NCI-H2171 treated with DMSO at 0.1 percent for 48 hours (cell line): ENCODE measurements around the gene AOC3.
"Not testable (repeated sequence)": the region's sequence is repeated elsewhere in the genome, so short reads cannot be mapped to it uniquely, and the experiment has no call there.

Experiments used
- DNase-seq: peaks from one replicate; lab custom pipeline; 2025; lab: John Stamatoyannopoulos, UW

Gene AOC3

DNA sequence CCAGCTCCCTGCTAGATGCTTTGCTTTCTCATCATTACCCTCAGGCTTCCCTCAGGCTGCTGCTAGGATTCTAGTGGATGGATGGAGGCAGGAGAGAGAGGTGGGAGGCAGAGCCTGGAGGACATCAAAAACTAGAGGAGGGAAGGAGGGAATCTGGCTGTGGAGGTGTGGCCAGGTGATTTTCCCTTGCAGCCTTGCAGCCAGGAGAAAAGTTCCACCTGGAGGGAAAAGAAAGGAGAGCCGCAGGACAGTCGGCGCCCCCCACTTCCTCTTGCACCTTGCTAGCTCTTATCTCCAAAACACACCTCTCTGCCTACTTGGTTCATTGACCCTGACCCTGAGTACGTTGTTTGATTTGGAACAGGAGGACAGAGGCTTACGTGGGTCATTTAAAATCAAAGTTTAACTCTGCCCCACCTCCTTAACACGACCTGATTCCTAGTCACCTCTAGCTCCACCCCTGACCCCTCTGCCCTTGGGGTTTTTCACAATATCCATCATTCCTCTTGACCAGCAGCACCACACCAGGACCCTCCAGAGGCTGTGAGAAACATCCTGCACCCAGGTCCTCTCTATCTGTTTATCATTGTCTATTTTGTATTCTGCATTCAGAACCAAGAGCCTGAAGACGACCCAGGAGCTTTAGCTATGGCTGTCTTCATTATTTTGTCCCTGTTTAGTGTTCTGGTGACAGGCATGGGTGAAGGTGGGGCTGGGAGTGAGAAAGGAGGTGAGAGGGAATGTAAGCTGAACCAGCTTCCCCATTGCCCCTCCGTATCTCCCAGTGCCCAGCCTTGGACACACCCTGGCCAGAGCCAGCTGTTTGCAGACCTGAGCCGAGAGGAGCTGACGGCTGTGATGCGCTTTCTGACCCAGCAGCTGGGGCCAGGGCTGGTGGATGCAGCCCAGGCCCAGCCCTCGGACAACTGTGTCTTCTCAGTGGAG lies 15.9 kb downstream of the AOC3 start:
- DNase-seq, result no peak

DNA sequence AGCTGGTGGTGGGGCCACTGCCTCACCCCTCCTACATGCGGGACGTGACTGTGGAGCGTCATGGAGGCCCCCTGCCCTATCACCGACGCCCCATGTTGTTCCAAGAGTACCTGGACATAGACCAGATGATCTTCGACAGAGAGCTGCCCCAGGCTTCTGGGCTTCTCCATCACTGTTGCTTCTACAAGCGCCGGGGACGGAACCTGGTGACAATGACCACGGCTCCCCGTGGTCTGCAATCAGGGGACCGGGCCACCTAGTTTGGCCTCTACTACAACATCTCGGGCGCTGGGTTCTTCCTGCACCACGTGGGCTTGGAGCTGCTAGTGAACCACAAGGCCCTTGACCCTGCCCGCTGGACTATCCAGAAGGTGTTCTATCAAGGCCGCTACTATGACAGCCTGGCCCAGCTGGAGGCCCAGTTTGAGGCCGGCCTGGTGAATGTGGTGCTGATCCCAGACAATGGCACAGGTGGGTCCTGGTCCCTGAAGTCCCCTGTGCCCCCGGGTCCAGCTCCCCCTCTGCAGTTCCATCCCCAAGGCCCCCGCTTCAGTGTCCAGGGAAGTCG lies 16.8 kb downstream of the AOC3 start:
- not testable (repeated sequence) for DNase-seq

DNA sequence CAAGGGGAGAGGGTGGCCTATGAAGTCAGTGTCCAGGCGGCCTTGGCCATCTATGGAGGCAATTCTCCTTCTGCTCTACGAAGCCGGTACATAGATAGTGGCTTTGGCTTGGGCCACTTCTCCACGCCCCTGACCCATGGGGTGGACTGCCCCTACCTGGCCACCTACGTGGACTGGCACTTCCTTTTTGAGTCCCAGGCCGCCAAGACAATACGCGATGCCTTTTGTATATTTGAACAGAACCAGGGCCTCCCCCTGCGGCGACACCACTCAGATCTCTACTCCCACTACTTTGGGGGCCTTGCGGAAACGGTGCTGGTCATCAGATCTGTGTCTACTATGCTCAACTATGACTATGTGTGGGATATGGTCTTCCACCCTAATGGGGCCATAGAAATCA lies 17.3 kb downstream of the AOC3 start:
- no peak for DNase-seq

DNA sequence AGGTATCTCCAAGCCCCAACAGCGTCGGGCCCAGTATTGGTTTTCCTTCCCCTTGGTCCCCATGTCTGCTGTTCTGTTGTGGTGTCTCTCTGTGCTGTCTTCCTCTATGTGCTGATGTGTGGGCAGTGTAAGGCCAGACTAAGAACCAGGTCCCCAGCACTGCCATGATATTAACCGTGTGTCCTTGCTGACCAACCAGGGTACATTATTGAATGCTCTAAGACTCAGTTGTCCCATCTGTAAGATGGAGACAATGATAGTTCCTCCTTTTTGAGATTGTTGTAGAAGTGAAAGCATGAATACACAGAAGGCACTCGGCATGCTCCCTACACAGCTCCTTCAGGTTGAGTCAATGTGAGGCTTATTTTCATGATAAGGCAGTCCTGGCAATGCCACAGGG lies 20.6 kb downstream of the AOC3 start:
- DNase-seq, result no peak

DNA sequence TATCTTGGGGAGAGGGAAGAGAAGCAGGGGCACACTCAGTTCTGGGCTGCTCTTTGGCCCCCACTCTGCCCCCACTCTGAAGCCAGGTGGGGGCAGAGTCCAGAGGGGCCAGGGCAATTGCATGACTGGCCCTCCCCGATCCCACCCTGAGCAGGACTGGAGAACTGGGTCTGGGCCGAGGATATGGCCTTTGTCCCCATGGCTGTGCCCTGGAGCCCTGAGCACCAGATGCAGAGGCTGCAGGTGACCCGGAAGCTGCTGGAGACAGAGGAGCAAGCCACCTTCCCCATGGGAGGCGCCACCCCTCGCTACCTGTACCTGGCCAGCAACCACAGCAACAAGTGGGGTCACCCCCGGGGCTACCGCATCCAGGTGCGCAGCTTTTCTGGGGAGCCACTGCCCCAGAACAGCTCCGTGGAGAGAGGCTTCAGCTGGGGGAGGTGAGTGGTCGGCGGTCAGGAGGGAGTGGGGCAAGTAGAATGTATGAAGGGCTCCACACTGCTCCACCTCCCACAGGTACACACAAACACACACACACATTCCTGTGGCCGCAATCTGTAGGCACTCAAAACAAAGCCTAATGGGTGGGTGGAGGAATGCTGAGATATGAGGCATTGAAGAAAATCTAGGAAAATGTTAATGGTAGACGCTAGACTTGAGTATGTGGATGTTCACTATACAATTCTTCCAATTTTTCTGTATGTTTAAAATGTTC lies 21.4 kb downstream of the AOC3 start:
- DNase-seq, result no peak

DNA sequence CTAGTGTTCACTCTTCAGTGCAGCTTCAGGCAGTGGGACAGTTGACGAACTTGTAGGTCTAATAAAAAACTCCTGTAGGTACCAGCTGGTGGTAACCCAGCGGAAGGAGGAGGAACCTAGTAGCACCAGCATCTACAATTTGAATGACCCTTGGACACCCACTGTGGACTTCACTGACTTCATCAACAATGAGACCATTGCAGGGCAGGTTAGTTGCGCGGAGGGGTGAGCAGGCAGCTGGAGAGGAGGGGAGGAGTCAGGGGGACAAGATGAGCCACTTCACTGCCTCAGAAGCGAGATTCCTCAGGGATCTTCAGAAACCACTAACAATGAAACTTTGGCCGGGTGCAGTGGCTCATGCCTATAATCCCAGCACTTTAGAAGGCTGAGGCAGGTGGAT lies 22.3 kb downstream of the AOC3 start:
- no peak for DNase-seq

DNA sequence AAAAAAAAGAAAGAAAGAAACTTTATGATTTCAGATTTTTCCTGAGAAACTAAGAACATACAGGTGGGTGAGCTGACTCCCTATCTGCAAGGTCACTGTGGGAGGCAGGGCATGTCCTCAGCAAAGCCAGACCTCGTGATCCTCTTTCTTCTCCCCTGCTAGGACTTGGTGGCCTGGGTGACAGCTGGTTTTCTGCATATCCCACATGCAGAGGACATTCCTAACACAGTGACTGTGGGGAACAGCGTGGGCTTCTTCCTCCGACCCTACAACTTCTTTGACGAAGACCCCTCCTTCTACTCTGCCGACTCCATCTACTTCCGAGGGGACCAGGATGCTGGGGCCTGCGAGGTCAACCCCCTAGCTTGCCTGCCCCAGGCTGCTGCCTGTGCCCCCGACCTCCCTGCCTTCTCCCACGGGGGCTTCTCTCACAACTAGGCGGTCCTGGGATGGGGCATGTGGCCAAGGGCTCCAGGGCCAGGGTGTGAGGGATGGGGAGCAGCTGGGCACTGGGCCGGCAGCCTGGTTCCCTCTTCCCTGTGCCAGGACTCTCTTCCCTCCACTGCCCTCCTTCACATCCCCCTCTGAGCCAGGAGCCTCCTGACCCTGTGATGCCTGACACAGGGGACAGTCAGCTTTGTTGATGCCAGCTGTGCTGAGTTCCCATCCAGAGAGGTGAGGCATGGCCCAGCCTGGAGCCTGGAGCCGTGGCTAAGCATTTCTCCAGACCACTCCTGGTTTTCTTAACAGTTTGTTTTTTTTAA lies 23.1 kb downstream of the AOC3 start:
- not testable (repeated sequence) for DNase-seq

DNA sequence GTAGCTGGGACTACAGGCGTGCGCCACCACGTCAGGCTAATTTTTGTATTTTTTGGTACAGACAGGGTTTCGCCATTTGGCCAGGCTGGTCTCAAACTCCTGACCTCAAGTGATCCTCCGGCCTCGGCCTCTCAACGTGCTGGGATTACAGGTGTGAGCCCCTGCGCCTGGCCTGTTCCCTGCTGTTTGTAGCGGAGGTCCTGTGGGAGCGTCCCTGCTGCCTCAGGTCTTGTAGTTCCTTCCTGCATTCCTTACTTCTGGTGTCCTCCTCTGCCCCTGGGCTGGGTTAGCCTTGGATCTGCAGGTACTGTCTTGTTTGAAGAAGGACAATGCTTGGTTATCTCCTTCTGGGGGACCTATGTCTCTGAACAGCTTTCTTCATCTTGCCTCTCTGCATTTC lies 26.0 kb downstream of the AOC3 start:
- DNase-seq, result no peak

DNA sequence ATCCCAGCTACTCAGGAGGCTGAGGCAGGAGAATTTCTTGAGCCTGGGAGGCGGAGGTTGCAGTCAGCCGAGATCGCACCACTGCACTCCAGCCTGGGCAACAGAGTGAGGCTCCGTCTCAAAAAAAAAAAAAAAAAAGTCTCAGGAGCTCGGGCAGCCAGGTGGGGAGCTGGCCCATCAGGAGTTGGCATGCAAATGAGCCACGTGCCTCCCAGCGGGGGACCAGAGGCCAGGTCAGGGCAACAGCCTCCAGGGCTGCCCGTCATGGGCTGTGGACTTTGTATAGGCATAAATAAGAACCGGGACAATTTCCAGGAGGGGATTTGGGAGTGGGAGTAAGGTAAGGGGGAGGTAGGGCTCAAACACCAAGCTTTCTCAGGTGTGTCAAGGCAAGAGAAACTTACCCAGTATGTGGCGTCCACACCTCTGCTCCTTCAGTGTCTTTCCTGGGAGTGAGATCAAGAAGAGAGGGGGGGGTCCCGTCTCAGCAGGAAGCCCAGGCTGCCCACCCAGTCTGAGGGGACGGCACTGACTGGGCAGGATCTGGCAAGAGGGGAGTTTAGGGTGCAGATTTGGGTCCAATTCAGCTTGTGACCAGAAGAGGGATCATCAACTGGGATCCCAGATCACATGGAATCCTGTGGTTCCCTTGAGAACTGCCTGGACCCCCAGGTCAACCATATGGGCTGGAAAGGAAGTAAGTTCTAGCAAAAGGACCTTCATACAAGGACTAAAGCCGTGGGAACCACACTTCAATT lies 27.3 kb downstream of the AOC3 start:
- DNase-seq, result no peak

DNA sequence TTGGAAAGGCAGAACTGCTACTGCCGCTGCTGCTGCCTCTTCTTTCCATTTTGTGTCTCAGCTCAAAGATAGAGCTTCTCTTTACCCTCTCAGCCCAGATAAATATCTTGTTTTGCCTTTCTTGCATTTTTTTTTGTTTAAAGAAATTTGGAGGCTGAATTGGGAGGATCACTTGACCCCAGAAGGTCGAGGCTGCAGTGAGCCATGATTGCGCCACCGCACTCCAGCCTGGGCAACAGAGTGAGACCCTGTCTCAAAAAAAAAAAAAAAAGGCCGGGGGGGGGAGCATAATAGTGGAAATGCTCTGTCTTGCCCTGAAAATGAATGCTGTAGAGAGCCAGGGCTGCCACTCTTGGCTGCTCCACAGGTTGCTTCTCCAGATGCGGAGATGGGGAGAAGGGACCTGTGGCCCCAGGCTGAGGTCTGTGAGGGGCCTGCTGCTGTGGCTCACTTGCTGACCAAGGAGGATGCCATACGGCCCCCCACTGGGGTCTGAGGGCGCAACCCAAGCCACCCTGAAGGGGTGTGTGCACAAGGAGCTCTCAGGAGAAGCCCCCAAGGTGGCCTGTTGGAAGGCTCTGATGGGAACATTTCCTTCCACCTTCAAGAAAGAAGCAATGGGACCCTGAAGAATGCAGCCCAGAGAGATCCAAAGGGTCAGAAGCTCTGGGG lies 28.1 kb downstream of the AOC3 start:
- DNase-seq, result no peak

DNA sequence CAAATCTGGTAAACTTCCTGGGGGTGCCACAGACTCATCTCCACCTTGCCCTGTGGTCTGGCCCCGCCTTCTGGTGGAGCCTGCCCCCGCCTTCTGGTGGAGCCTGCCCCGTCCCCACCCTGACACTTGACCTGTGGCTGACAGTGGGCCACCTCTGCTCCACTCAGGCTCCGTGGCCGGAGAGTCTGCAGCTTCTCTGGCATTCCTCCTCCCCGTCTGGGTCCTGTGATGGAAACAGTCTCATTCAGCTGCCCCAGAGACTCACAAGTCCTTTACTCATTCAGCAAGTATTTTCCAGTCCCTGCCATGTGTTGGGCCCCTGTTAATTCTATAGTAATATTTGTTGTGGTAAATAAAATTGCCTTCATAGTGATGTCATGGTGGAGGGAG lies 28.6 kb downstream of the AOC3 start:
- no peak for DNase-seq

DNA sequence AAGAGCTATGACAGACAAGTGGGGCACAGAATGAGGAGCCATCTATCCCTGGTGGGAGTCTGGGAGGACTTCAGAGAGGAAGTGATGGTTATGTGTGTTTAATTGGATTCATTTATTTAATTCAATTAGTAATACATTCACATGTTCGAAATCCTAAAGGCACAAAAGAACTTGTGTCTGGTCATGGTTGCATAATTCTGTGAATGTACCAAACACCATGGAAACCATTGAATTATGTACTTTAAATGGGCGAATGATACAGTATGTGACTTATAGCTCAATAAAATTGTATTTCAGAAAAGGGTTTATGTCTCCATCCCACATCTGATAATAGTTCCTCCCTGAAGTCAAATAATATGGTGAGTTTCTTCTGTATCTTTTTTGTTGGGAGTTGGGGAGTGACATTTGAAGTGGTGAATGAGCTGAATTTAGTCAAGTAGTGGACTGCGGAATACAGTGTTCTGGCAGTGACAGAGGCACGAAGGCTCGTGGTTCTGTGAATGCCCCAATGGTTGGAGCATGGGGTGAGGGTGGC lies 29.8 kb downstream of the AOC3 start:
- DNase-seq, result no peak

DNA sequence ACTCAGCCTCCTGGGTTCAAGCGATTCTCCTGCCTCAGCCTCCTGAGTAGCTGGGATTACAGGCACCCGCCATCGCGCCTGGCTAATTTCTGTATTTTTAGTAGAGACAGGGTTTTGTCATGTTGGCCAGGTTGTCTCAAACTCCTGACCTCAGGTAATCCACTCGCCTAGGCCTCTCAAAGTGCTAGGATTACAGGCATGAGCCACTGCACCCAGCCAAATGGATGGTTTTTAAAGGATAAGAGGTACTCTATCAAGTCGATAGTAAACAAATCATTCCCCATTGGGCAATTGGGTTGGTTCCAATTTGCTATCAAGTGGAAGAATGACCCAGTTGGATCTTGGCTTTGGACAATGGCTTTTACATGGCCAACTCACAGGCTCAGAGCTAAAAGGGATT lies 30.7 kb downstream of the AOC3 start:
- not testable (repeated sequence) for DNase-seq

DNA sequence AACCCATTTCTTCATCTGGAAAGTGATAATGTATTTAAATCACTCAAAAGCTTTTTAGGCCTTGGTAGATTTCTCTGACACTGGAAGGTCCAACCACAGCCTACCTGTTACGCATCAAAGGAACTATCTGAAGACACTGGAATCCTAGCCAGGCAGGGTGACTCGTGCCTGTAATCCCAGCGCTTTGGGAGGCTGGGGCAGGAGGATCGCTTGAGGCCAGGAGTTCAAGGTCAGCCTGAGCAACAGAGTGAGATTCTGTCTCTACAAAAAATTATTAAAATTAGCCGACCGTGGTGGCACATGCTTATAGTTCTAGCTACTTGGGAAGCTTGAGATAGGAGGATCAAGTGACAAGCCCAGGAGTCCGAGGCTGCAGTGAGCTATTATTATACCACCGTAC lies 31.2 kb downstream of the AOC3 start:
- no peak for DNase-seq

DNA sequence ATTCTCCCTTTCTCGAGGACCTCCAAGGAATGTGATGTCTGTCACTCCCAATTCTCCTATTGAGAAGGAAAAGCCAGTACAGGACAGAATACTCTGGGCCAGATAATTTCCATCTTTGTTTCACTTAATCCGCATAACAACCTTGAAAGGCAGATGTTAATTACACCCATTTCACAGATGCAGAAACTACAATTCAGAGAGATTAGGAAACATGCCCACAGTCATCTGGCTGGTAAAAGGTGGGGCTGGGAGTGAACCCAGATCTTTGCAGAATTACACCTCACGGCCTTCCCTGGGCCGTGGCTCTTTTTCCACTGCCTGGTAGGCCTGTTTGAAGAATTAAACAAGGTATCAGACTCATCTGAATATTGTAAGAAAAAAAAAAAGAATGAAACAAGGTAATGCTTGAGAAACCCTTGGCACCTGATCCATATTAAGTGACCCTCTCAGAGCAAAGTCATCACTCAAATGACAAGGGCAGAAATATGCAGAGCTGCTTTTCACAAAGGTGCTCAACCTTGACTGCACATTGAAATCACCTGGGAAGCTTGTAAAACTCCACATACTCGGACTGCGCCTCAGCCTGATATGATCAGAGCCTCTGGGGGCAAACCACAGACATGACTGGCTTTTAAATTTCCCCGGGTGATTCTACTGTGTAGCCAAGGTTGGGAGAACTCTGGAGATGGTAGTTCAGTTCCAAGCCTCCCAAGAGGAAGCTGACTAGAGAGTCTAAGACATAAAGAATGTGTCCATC lies 33.0 kb downstream of the AOC3 start:
- no peak for DNase-seq

DNA sequence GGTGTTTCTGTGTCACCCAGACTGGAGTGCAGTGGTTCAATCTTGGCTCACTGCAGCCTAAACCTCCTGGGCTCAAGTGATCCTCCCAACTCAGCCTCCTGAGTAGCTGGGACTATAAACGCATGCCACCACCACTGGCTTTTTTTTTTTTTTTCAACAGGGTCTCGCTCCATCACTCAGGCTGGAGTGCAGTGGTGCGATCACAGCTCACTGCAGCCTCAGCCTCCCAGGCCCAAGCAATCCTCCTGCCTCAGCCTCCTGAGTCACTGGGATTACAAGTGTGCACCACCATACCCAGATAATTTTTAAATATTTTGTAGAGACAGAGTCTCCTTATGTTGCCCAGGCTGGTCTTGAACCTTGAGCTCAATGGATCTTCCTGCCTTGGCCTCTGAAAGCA lies 34.8 kb downstream of the AOC3 start:
- not testable (repeated sequence) for DNase-seq

DNA sequence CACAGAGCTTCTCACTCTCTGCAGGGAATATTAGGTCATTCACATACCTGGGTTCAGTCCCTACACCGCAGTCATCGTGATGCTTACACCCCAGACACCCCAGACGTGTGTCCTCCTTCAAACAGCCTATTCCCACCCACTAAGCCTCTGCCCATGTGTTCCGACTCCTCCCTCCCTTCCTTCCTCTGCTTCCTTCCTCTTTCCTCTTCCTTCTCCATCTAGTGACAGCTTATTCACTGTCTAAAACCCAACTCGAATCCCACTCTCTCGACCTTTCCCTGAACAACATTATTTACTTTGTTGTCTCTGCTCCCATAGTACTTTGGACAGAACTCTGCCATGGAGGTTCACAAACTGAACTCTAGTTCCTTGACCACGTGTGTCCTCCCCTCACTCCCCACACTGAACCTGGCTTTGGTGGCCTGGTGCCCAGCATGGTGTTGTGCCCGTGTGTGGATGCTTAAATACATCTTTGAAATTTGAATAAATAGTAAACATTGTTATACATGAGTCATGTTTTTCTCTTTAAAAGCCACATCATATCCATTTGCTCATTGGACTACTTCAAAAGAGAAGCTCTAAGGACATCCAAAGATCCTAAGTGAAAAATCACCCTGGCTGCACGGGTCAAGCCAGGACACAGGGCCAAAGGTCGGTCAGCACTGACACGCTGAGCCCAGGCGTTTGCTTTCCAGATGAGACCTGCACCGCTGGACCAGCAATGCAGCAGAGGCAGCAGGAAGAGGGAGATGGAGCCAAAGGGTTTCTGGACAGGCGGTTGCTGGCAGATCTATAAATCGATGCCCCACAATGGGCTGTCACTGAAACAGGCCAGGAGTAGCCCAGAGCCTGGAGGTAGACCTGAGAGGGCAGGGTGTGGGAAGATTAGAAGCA lies 35.5 kb downstream of the AOC3 start:
- no peak for DNase-seq

DNA sequence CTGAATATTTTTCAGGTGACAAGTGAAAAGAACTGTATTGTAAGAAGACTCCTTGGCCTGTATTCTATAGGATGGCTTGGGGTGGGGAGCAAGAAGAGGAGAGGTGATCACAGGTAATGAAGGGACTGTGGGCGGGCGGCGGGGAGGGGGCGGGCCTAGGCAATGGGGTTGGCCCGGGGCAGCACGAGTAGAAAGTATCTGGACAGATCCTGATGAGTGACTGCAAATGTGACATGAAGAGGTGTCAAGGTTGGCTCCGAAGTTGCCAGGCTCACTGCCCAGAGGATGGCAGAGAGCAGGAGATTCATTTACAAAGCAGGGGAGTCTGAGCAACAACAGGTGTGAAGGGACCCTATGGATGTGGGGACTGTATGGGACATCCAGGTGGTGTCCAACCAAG lies 38.8 kb downstream of the AOC3 start:
- DNase-seq, result no peak
